Neural cell (in vitro differentiated cells): ENCODE results near the gene SLC17A1.

Source experiments
- CTCF ChIP-seq: fragments of 450-650 bp; IDR thresholded peaks from 2 replicates; pipeline ENCODE4 v1.5.1; 2014; ENCODE audit warnings: antibody characterized with exemption, mild to moderate bottlenecking, moderate library complexity; ENCODE audit not compliant: poor library complexity, severe bottlenecking
- TAF1 ChIP-seq: IDR thresholded peaks from 2 replicates; pipeline ENCODE4 v1.6.1; 2012; ENCODE audit warnings: low read depth

GRCh38 chr6:25781134-25781533 lies 50.7 kb downstream of the SLC17A1 start:
- TF ChIP-seq TAF1 (no peak), CTCF (no peak)
